HCT116 (cell line): Measurements from ENCODE around the gene PDGFD. TPM values are rescaled to one million over a fixed set of nuclear protein-coding genes. Genes with fewer than 3 reads are reported as not detected.

Experiments
- ATAC-seq: fragments of 200-7000 bp; cut with Tn5 transposase; 2 replicates; pipeline ENCODE4 v1.9.1; 2020; ENCODE audit warnings: mild to moderate bottlenecking, moderate library complexity
- BruUV-seq: library from RNA; stranded (reverse); fragments of 400-500 nt; replicated peaks from 2 replicates; lab custom pipeline; 2021; lab: Mats Ljungman, UMichigan
- CTCF ChIA-PET: fragments of 300-600 bp; sonication (Branson Sonifier 250); formaldehyde crosslinking; loops from one replicate; lab custom pipeline; 2021; ENCODE audit warnings: antibody characterized with exemption; lab: Charles Lee
- POLR2A ChIA-PET: fragments of 300-600, 350-600 bp; sonication (Branson Sonifier 250); formaldehyde crosslinking; loops from one replicate; lab custom pipeline; 2021; ENCODE audit warnings: antibody characterized with exemption; lab: Charles Lee
- RAD21 ChIA-PET, 2 experiments: fragments of 300-600 bp; sonication (Branson Sonifier 250); formaldehyde crosslinking; loops; one replicate each; lab custom pipeline; 2023; ENCODE audit warnings: low total read pairs in 2 of 2; ENCODE audit not compliant: uncharacterized antibody in 2 of 2, unreplicated experiment in 2 of 2, low non-redundant PET in 1 of 2; lab: Charles Lee
- DNase-seq: peaks from one replicate; pipeline ENCODE4 v3.0.0-alpha.2; 2010; ENCODE audit warnings: low read depth, low spot score
- H2AFZ ChIP-seq: fragments of 200-600 bp; shearing (Covaris generic), sonication (generic); 2 replicates; pipeline ENCODE4 v1.6.1; 2017; ENCODE audit warnings: low read depth, mixed run types, mixed read lengths, antibody characterized with exemption, low read length; ENCODE audit not compliant: poor library complexity, severe bottlenecking
- H3K27ac ChIP-seq: 2 replicates; pipeline ENCODE4 v1.5.1; 2012; ENCODE audit warnings: low read depth, low read length
- H3K27me3 ChIP-seq: fragments of 200-600 bp; sonication (generic); 2 replicates; pipeline ENCODE4 v1.6.1; 2016; ENCODE audit warnings: mixed run types, low read length, mixed read lengths; ENCODE audit not compliant: insufficient read depth
- H3K36me3 ChIP-seq, 2 experiments: fragments of 200-500 bp in 1 of 2; fragments of 200-600 bp in 1 of 2; sonication (Bioruptor generic) in 1 of 2; sonication (generic) in 1 of 2; 2 replicates each; pipeline versions ENCODE4 v1.5.1 to v1.6.1; 2014 to 2016; ENCODE audit warnings: low read length in 2 of 2, inconsistent platforms in 1 of 2, mixed read lengths in 1 of 2, mixed run types in 1 of 2; ENCODE audit not compliant: insufficient read depth in 2 of 2, control insufficient read depth in 1 of 2
- H3K4me1 ChIP-seq, 2 experiments: fragments of 200-600 bp in 1 of 2; sonication (generic) in 1 of 2; 2 replicates each; pipeline versions ENCODE4 v1.5.1 to v1.6.1; 2012 to 2017; ENCODE audit warnings: low read length in 2 of 2, inconsistent platforms in 1 of 2, mild to moderate bottlenecking in 1 of 2, mixed read lengths in 1 of 2, mixed run types in 1 of 2, moderate library complexity in 1 of 2; ENCODE audit not compliant: insufficient read depth in 2 of 2, control insufficient read depth in 1 of 2
- H3K4me2 ChIP-seq: fragments of 200-600 bp; sonication (generic); 2 replicates; pipeline ENCODE4 v1.6.1; 2017; ENCODE audit warnings: mixed run types, low read length, mixed read lengths
- H3K4me3 ChIP-seq, 2 experiments: fragments of 200-600 bp in 1 of 2; sonication (generic) in 1 of 2; replicated peaks in 1 of 2; 2 replicates each; pipeline ENCODE4 v1.5.1; 2011 to 2016; ENCODE audit warnings: low read length in 2 of 2, control low read depth in 1 of 2, low read depth in 1 of 2, mild to moderate bottlenecking in 1 of 2, mixed read lengths in 1 of 2, mixed run types in 1 of 2
- H3K79me2 ChIP-seq: fragments of 200-600 bp; sonication (generic); 2 replicates; pipeline ENCODE4 v1.6.1; 2017; ENCODE audit warnings: mild to moderate bottlenecking, mixed run types, low read length, moderate library complexity, mixed read lengths; ENCODE audit not compliant: insufficient read depth
- H3K9ac ChIP-seq: fragments of 200-600 bp; sonication (generic); 2 replicates; pipeline ENCODE4 v1.6.1; 2016; ENCODE audit warnings: low read length, mixed read lengths
- H3K9me2 ChIP-seq: fragments of 200-600 bp; sonication (generic), shearing (Covaris generic); 2 replicates; pipeline ENCODE4 v1.6.1; 2017; ENCODE audit warnings: mixed run types, mild to moderate bottlenecking, moderate library complexity; ENCODE audit not compliant: insufficient read depth
- H3K9me3 ChIP-seq, 2 experiments: fragments of 200-500 bp in 1 of 2; fragments of 200-600 bp in 1 of 2; sonication (Bioruptor generic) in 1 of 2; sonication (generic) in 1 of 2; 2 replicates each; pipeline ENCODE4 v1.6.1; 2014 to 2017; ENCODE audit warnings: low read length in 2 of 2, mixed read lengths in 2 of 2, inconsistent platforms in 1 of 2, low read depth in 1 of 2, mild to moderate bottlenecking in 1 of 2, mixed run types in 1 of 2, moderate library complexity in 1 of 2; ENCODE audit not compliant: control insufficient read depth in 1 of 2, insufficient read depth in 1 of 2
- H4K20me1 ChIP-seq: fragments of 200-600 bp; sonication (generic), shearing (Covaris generic); 2 replicates; pipeline ENCODE4 v1.6.1; 2017; ENCODE audit warnings: mixed run types, mild to moderate bottlenecking, moderate library complexity; ENCODE audit not compliant: insufficient read depth
- CBX3 ChIP-seq: IDR thresholded peaks from 2 replicates; pipeline ENCODE4 v1.6.1; 2012; ENCODE audit warnings: low read depth
- CTCF ChIP-seq, 3 experiments: fragments of 200-600 bp in 1 of 3; sonication (generic) in 1 of 3; IDR thresholded peaks in 2 of 3; conservative IDR thresholded peaks in 1 of 3; 2 replicates each; pipeline ENCODE4 v1.5.1; 2012 to 2017; ENCODE audit warnings: low read depth in 2 of 3, low read length in 2 of 3, antibody characterized with exemption in 1 of 3, borderline replicate concordance in 1 of 3, control low read depth in 1 of 3, mild to moderate bottlenecking in 1 of 3, mixed read lengths in 1 of 3, mixed run types in 1 of 3, moderate library complexity in 1 of 3; ENCODE audit not compliant: insufficient read depth in 1 of 3
- EGR1 ChIP-seq: IDR thresholded peaks from 2 replicates; pipeline ENCODE4 v1.6.1; 2012; ENCODE audit warnings: low read depth
- ELF1 ChIP-seq: IDR thresholded peaks from 2 replicates; pipeline ENCODE4 v1.6.1; 2012; ENCODE audit warnings: low read depth, borderline replicate concordance
- EZH2 ChIP-seq: fragments of 200-600 bp; sonication (generic); IDR thresholded peaks from 2 replicates; pipeline ENCODE4 v1.6.1; 2017; ENCODE audit warnings: antibody characterized with exemption, mixed run types
- FOSL1 ChIP-seq: IDR thresholded peaks from 2 replicates; pipeline ENCODE4 v1.6.1; 2012; ENCODE audit warnings: low read depth
- JUND ChIP-seq: IDR thresholded peaks from 2 replicates; pipeline ENCODE4 v1.6.1; 2012
- POLR2A ChIP-seq: IDR thresholded peaks from 2 replicates; pipeline ENCODE4 v1.7.0; 2011; ENCODE audit warnings: borderline replicate concordance; ENCODE audit not compliant: insufficient read depth, insufficient read length; ENCODE audit errors: extremely low read depth
- POLR2AphosphoS5 ChIP-seq: IDR thresholded peaks from 2 replicates; pipeline ENCODE4 v1.6.1; 2011; ENCODE audit warnings: mild to moderate bottlenecking, low read depth, low read length, moderate library complexity
- REST ChIP-seq: IDR thresholded peaks from 2 replicates; pipeline ENCODE4 v1.6.1; 2012; ENCODE audit warnings: low read depth
- YY1 ChIP-seq: IDR thresholded peaks from 2 replicates; pipeline ENCODE4 v1.6.1; 2011; ENCODE audit warnings: low read length, low read depth, moderate library complexity, mild to moderate bottlenecking; ENCODE audit not compliant: insufficient replicate concordance; ENCODE audit errors: extremely low read depth
- ZFX ChIP-seq: fragments of 450-650 bp; IDR thresholded peaks from 2 replicates; pipeline ENCODE4 v1.6.1; 2017
- ZNF274 ChIP-seq: fragments of 200-500 bp; sonication (Bioruptor generic); IDR thresholded peaks from 2 replicates; pipeline ENCODE4 v1.6.1; 2014; ENCODE audit warnings: mild to moderate bottlenecking, low read depth, low read length, inconsistent platforms
- intact Hi-C: fragments of 100-400 bp; cut with micrococcal nuclease; formaldehyde crosslinking; loops from 2 replicates; pipeline ENCODE4 v1.10.0; 2022
- total RNA-seq: library from RNA; stranded (reverse); gene quantifications from one replicate; pipeline ENCODE4 v1.2.1, GENCODE V29; 2021; ENCODE audit not compliant: unreplicated experiment
- TF ChIP-seq, protein P1 (sequence below): IDR thresholded peaks from 2 replicates; pipeline ENCODE4 v1.6.1; 2011; ENCODE audit warnings: mild to moderate bottlenecking, low read length, moderate library complexity; ENCODE audit not compliant: insufficient replicate concordance; ENCODE audit errors: extremely low read depth

Gene PDGFD
- total RNA-seq, 1 experiment from 2014 or later = 0.34 TPM

DNA sequence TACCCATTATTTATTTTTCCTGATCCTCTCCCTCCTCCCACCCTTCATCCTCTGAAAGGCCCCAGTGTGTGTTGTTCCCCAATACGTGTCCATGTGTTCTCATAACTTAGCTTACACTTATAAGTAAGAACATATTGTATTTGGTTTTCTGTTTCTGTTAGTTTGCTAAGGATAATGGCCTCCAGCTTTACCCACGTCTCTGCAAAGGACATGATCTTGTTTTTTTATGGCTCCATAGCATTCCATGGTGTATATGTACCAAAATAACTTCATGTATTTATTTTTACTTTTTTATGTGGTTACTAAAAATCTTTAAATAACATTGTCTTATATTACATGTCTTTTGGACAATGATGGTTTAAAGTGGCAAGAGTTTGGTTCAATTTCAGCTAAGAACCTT, 15.2 kb downstream of the PDGFD start:
- Histone ChIP-seq H3K4me2 (no peak overlapping the region), H4K20me1 (no peaks in the 10 kb centered on the region), H3K36me3 (no peaks in the 10 kb centered on the region), H3K4me3 (no peak overlapping the region), H3K9ac (no peak overlapping the region), H3K9me3 (no peaks in the 10 kb centered on the region), H3K27me3 (no peaks in the 10 kb centered on the region), H2AFZ (no peak overlapping the region), H3K4me1 (no peaks in the 10 kb centered on the region), H3K9me2 (no peaks in the 10 kb centered on the region), H3K27ac (no peak overlapping the region), H3K79me2 (no peaks in the 10 kb centered on the region)
- no TSS peak for BruUV-seq
- POLR2A ChIA-PET = no interaction called here
- TF ChIP-seq CTCF (IDR thresholded peaks at IDR 0.05 in 2 of 3, conservative IDR thresholded peaks at IDR 0.05 in 1 of 3; ENCODE audit: borderline replicate concordance in 1 of 3, insufficient read depth in 1 of 3, low read depth in 2 of 3, low read length in 2 of 3) (no peak), REST (no peak), POLR2AphosphoS5 (no peak), EZH2 (no peak), EGR1 (no peak), ZFX (no peak), CBX3 (no peak), ELF1 (no peak), POLR2A (no peak), JUND (no peak), ZNF274 (no peak), FOSL1 (no peak), YY1 (no peak)
- TF ChIP-seq, protein P1, sequence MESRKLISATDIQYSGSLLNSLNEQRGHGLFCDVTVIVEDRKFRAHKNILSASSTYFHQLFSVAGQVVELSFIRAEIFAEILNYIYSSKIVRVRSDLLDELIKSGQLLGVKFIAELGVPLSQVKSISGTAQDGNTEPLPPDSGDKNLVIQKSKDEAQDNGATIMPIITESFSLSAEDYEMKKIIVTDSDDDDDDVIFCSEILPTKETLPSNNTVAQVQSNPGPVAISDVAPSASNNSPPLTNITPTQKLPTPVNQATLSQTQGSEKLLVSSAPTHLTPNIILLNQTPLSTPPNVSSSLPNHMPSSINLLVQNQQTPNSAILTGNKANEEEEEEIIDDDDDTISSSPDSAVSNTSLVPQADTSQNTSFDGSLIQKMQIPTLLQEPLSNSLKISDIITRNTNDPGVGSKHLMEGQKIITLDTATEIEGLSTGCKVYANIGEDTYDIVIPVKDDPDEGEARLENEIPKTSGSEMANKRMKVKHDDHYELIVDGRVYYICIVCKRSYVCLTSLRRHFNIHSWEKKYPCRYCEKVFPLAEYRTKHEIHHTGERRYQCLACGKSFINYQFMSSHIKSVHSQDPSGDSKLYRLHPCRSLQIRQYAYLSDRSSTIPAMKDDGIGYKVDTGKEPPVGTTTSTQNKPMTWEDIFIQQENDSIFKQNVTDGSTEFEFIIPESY = no peak
- CTCF ChIA-PET = no interaction called here
- intact Hi-C loops = no loop called here
- ATAC-seq = no peak
- no peak for DNase-seq
- RAD21 ChIA-PET = no interaction called here
